Thyroid gland (tissue), 4 donors: ENCODE results near the gene ACE. TPM values are rescaled to one million over a fixed set of nuclear protein-coding genes. Genes with fewer than 3 reads are reported as not detected.
"Not testable (repeated sequence)": the region's sequence is repeated elsewhere in the genome, so short reads cannot be mapped to it uniquely, and the experiment has no call there.

Source experiments
- DNase-seq, 2 donors: peaks; one replicate each; pipeline ENCODE4 v3.0.0-alpha.2; 2019
- H3K27ac ChIP-seq, 3 donors: fragments of 200-600 bp; sonication (generic); 1 replicate in 2 of 3; 2 replicates in 1 of 3; pipeline ENCODE4 v1.5.1; 2016 to 2019; ENCODE audit warnings: mild to moderate bottlenecking in 1 of 3, moderate library complexity in 1 of 3
- H3K27me3 ChIP-seq: fragments of 200-600 bp; sonication (generic); one replicate; pipeline ENCODE4 v1.5.1; 2019
- H3K36me3 ChIP-seq, 2 donors: fragments of 200-600 bp; sonication (generic); one replicate each; pipeline ENCODE4 v1.5.1; 2016 to 2019
- H3K4me1 ChIP-seq, 2 donors: fragments of 200-600 bp; sonication (generic); one replicate each; pipeline ENCODE4 v1.5.1; 2017 to 2019
- H3K4me3 ChIP-seq, 3 donors: fragments of 200-600 bp; sonication (generic); replicated peaks in 1 of 3; 1 replicate in 2 of 3; 2 replicates in 1 of 3; pipeline ENCODE4 v1.5.1; 2016; ENCODE audit warnings: mild to moderate bottlenecking in 1 of 3
- H3K9me3 ChIP-seq: fragments of 200-600 bp; sonication (generic); one replicate; pipeline ENCODE4 v1.5.1; 2017
- POLR2A ChIP-seq, 2 donors: fragments of 450-650 bp; IDR thresholded peaks; one replicate each; pipeline ENCODE4 v1.6.1; 2017; ENCODE audit warnings: antibody characterized with exemption in 2 of 2, mild to moderate bottlenecking in 2 of 2, moderate library complexity in 1 of 2
- WGBS, 2 donors: methylation state at CpG; one replicate each; pipeline ENCODE4 v1.1.5; 2017; 5-methylcytosine and 5-hydroxymethylcytosine counted together
- intact Hi-C: fragments of 100-400 bp; cut with DNase I; formaldehyde crosslinking; loops from one replicate; pipeline ENCODE4 v1.15.1; 2023
- total RNA-seq, 4 donors: library from RNA; depleted of rRNA; stranded (reverse); fragments of >200 nt; gene quantifications; one replicate each; pipeline ENCODE4 v1.2.3, GENCODE V29; 2016
- TF ChIP-seq, protein P1 (sequence below), 6 experiments: fragments of 200-600 bp in 3 of 6; fragments of 450-650 bp in 3 of 6; sonication (generic) in 3 of 6; IDR thresholded peaks; one replicate each; pipeline ENCODE4 v1.5.1; 2016 to 2019; ENCODE audit warnings: antibody characterized with exemption in 6 of 6, mild to moderate bottlenecking in 2 of 6, inconsistent platforms in 1 of 6, moderate library complexity in 1 of 6

Gene ACE
- total RNA-seq, 4 donors from 2014 or later, result 1.1 to 12.7 (median 10.3) TPM

DNA sequence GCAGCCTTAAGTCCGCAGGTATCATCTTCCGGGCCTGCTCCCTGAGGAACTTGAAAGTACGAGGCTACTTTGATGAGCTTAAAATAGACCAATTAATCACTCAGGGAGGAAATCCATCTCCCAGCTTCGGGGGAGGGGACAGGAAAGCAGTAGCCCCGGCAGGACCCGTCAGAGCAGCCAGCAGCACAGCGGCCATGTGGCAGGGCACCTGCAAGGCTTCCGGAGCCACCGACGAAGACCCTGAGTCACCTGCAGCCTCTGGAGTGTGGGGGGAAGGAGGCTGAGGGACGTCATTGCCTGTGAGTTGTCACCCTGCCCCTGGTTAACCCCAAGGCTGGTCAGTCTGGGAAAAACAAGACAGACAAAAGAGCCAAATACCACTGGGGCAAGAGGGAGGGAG, 26.3 kb upstream of the ACE start:
- 47 to 50% methylated on average over 11 of the region's 11 CpGs for WGBS, 2 donors
- no peak for DNase-seq
- H3K27ac ChIP-seq, result no peak overlapping the region
- H3K36me3 ChIP-seq, result no peaks in the 10 kb centered on the region
- no peak for TF ChIP-seq POLR2A (IDR thresholded peaks at IDR 0.05)
- TF ChIP-seq, protein P1, sequence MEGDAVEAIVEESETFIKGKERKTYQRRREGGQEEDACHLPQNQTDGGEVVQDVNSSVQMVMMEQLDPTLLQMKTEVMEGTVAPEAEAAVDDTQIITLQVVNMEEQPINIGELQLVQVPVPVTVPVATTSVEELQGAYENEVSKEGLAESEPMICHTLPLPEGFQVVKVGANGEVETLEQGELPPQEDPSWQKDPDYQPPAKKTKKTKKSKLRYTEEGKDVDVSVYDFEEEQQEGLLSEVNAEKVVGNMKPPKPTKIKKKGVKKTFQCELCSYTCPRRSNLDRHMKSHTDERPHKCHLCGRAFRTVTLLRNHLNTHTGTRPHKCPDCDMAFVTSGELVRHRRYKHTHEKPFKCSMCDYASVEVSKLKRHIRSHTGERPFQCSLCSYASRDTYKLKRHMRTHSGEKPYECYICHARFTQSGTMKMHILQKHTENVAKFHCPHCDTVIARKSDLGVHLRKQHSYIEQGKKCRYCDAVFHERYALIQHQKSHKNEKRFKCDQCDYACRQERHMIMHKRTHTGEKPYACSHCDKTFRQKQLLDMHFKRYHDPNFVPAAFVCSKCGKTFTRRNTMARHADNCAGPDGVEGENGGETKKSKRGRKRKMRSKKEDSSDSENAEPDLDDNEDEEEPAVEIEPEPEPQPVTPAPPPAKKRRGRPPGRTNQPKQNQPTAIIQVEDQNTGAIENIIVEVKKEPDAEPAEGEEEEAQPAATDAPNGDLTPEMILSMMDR (IDR thresholded peaks at IDR 0.05), result no peak
- intact Hi-C loops, result no loop called here
- H3K4me3 ChIP-seq, result no peak overlapping the region
- H3K4me1 ChIP-seq, result peaks cover 17 to 28% of the 10 kb centered on the region in 2 donors
- H3K27me3 ChIP-seq, result no peaks in the 10 kb centered on the region
- H3K9me3 ChIP-seq, result no peaks in the 10 kb centered on the region

DNA sequence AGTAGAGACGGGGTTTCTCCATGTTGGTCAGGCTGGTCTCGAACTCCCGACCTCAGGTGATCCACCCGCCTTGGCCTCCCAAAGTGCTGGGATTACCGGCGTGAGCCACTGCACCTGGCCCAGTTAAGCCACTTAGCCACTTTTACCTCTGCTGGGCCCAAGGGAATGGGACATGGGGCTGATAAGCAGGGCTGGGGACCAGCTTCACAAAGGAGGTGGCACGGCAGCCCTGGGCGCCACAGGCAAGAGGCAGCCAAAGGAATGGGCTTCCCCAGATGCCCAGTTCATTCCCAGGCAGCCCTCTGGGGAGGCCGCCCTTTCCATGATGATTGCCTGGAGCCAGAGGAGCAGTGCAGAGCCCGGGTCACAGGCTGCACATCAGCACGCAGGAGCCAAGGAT, 25.7 kb upstream of the ACE start:
- TF ChIP-seq, protein P1 (IDR thresholded peaks at IDR 0.05), result no peak
- TF ChIP-seq POLR2A (IDR thresholded peaks at IDR 0.05), result no peak
- H3K4me1 ChIP-seq, result peaks cover 17 to 28% of the 10 kb centered on the region in 2 donors
- 91 to 92% methylated on average over 11 of the region's 11 CpGs for WGBS, 2 donors
- no peaks in the 10 kb centered on the region for H3K9me3 ChIP-seq
- intact Hi-C loops, result no loop called here
- no peak overlapping the region for H3K27ac ChIP-seq
- H3K27me3 ChIP-seq, result no peaks in the 10 kb centered on the region
- DNase-seq, result no peak
- H3K36me3 ChIP-seq, result no peaks in the 10 kb centered on the region
- no peak overlapping the region for H3K4me3 ChIP-seq

DNA sequence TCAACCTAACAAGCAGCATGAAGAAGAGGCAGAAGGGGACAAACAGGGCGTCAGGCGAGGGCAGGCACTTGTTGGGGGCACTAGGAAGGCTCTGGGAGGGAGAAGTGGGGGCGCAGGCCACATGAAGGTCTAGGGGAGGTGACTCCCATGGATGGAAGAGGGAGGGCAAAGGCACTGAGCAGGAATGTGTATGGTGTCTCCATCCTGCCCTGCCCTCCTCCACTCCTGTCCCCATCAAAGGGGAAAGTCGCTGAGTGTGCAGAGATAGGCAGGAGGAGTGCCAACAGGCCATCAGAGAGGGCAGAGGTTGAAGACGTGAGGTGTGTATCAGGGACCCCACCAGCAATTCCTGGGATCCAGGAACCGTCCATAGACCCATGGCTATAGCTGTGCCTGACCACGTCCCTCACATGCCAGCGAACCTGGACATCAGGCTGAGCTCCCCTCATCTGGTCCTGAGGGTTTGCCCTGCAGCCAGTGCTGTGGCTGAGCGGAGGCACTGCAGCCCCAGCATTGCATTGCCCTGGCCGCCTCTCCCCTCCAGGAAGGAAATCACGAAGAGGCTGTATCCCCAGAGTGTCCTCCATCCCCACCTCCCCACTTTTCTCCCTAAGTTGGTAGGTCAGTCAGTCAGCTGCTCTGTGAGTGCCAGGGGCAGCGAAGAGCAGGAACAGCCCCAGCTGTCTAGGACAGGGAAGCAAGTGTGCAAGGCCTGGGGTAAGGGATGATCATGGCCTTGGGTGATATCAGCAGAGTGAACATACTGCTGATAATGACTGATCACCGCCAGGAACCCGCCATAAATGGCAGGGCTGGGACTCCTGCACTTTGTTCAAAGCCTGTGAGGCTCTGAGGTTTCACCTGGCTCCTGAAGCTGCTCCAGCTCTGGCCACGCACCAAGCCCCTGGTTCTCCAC, 24.6 kb upstream of the ACE start:
- no peaks in the 10 kb centered on the region for H3K36me3 ChIP-seq
- no peak overlapping the region for H3K27ac ChIP-seq
- TF ChIP-seq, protein P1 (IDR thresholded peaks at IDR 0.05), result no peak
- no peak for TF ChIP-seq POLR2A (IDR thresholded peaks at IDR 0.05)
- no peaks in the 10 kb centered on the region for H3K9me3 ChIP-seq
- no peak overlapping the region for H3K4me3 ChIP-seq
- WGBS, 2 donors, result 87 to 95% methylated on average over 11 to 13 of the region's 15 CpGs
- no peaks in the 10 kb centered on the region for H3K27me3 ChIP-seq
- peaks cover 9 to 17% of the 10 kb centered on the region in 2 donors for H3K4me1 ChIP-seq
- intact Hi-C loops, result no loop called here
- no peak for DNase-seq

DNA sequence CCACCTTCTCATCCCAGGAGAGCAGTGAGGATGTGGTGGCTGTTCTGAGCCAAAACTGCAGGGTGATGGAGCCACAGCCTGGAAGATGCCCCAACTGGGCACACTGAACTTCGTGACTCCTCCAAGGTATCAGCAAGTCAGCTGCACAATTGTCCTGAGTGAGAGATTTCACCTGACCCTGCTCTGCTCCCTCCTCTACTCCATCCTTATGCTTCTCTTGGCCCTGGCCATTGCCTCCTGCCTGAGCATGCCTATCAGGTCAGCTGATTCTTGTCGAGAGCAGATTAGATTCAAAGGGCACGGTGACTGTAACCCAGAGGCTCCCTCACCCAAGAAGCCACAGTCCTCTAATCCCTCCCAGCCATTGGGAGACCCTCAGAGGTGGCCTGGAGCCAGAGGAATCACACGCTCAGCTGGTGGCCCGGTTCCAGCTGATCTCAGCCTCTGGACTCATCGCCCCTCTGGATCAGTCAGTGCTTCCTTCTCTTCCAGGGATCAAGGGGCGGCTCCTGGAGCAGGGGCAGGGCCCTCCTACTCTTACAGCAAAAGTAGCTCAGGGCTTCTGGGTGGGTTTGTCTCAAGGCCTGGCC, 23.8 kb upstream of the ACE start:
- DNase-seq, result no peak
- Histone ChIP-seq H3K36me3 (no peaks in the 10 kb centered on the region), H3K9me3 (no peaks in the 10 kb centered on the region), H3K4me1 (peaks cover 2 to 10% of the 10 kb centered on the region in 2 donors), H3K27ac (no peak overlapping the region), H3K27me3 (no peaks in the 10 kb centered on the region), H3K4me3 (no peak overlapping the region)
- WGBS, 2 donors, result 63 to 66% methylated on average over 4 to 7 of the region's 7 CpGs
- intact Hi-C loops, result no loop called here
- TF ChIP-seq POLR2A (IDR thresholded peaks at IDR 0.05), result no peak
- TF ChIP-seq, protein P1 (IDR thresholded peaks at IDR 0.05), result no peak

DNA sequence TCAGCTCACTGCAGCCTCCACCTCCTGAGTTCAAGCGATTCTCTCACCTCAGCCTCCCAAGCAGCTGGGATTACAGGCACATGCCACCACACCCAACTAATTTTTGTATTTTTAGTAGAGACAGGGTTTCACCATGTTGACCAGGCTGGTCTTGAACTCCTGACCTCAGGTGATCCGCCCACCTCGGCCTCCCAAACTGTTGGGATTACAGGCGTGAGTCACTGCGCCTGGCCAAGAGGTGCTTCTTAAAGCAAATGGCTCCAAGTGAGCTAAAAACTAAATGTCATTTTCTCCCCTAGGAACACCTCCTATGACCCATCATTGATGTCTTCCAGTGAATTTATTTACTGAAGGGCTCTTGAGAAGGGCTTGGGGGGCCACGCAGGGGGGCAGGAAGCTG, 22.5 kb upstream of the ACE start:
- H3K27ac ChIP-seq, intact Hi-C loops: not testable (repeated sequence)
- WGBS, 2 donors, result 80 to 88% methylated on average over 6 of the region's 6 CpGs

More for the DNA sequence above, 22.5 kb upstream of the ACE start:
- not testable (repeated sequence) for H3K36me3 ChIP-seq, H3K4me3 ChIP-seq, H3K4me1 ChIP-seq, H3K9me3 ChIP-seq, DNase-seq, H3K27me3 ChIP-seq
